RWPE2 (cell line): ENCODE results near the gene WFIKKN1.
A peak's percentile ranks its signal among the peaks of the same experiment; 100 is the strongest.

Source experiments
- ATAC-seq: fragments of 200-7000 bp; cut with Tn5 transposase; 3 replicates; pipeline ENCODE4 v1.9.1; 2021; ENCODE audit warnings: low read depth
- DNase-seq: peaks from one replicate; pipeline ENCODE4 v3.0.0-alpha.2; 2020; ENCODE audit warnings: low spot score
- H3K27ac ChIP-seq: fragments of 450-650 bp; 2 replicates; pipeline ENCODE4 v1.5.1; 2017; ENCODE audit warnings: mild to moderate bottlenecking; ENCODE audit not compliant: poor library complexity, severe bottlenecking
- H3K27me3 ChIP-seq: fragments of 250-450 bp; sonication (Bioruptor Pico); 2 replicates; pipeline ENCODE4 v1.5.1; 2021; ENCODE audit warnings: mild to moderate bottlenecking, moderate library complexity; ENCODE audit not compliant: insufficient read depth, poor library complexity, severe bottlenecking
- H3K36me3 ChIP-seq: fragments of 250-450 bp; sonication (Bioruptor Pico); 2 replicates; pipeline ENCODE4 v1.5.1; 2020; ENCODE audit warnings: low read depth, mild to moderate bottlenecking, moderate library complexity
- H3K4me1 ChIP-seq: fragments of 250-450 bp; sonication (Bioruptor Pico); 2 replicates; pipeline ENCODE4 v1.5.1; 2021; ENCODE audit warnings: mild to moderate bottlenecking, moderate library complexity; ENCODE audit not compliant: insufficient read depth, poor library complexity, severe bottlenecking
- H3K4me3 ChIP-seq: fragments of 250-450 bp; sonication (Bioruptor Pico); 2 replicates; pipeline ENCODE4 v1.5.1; 2021; ENCODE audit warnings: mild to moderate bottlenecking, moderate library complexity; ENCODE audit not compliant: severe bottlenecking
- H3K9me3 ChIP-seq: fragments of 250-450 bp; sonication (Bioruptor Pico); 2 replicates; pipeline ENCODE4 v1.5.1; 2021; ENCODE audit warnings: mild to moderate bottlenecking, moderate library complexity; ENCODE audit not compliant: severe bottlenecking
- CTCF ChIP-seq: fragments of 450-650 bp; IDR thresholded peaks from one replicate; pipeline ENCODE4 v1.5.1; 2017; ENCODE audit warnings: mild to moderate bottlenecking, moderate library complexity; ENCODE audit not compliant: poor library complexity, severe bottlenecking

WFIKKN1 gene

GRCh38 chr16:630815-631405 lies at the start of gene WFIKKN1:
Gene WFIKKN1, plus strand, starts transcription at chr16:630985. Its CDS starts 269 bp downstream, at chr16:631254.
- no peak within 1 kb of the TSS for H3K4me3 ChIP-seq
- H3K27ac ChIP-seq = no peak within 1 kb of the TSS
- ATAC-seq = peak; percentile 15; the same call in 2 of the 3 replicates
- DNase-seq = no peak
- H3K27me3 ChIP-seq = no peaks in the 10 kb centered on the region
- H3K36me3 ChIP-seq = peaks cover 10% of the 10 kb centered on the region
- peaks cover 14% of the 10 kb centered on the region for H3K4me1 ChIP-seq
- TF ChIP-seq CTCF = no peak
- H3K9me3 ChIP-seq = no peaks in the 10 kb centered on the region

GRCh38 chr16:582218-582613 lies 48.6 kb upstream of the WFIKKN1 start:
- ATAC-seq (no peak), DNase-seq (no peak)
- TF ChIP-seq CTCF = no peak
- H3K27ac ChIP-seq = no peak overlapping the region
- H3K36me3 ChIP-seq = no peaks in the 10 kb centered on the region
- peaks cover under 1% of the 10 kb centered on the region for H3K4me1 ChIP-seq
- no peaks in the 10 kb centered on the region for H3K27me3 ChIP-seq
- no peaks in the 10 kb centered on the region for H3K9me3 ChIP-seq
- no peak overlapping the region for H3K4me3 ChIP-seq

GRCh38 chr16:582614-583331 lies 48.0 kb upstream of the WFIKKN1 start:
- H3K27ac ChIP-seq = no peak overlapping the region
- no peaks in the 10 kb centered on the region for H3K9me3 ChIP-seq
- no peak overlapping the region for H3K4me3 ChIP-seq
- no peak for TF ChIP-seq CTCF
- ATAC-seq (peak; percentile 11; the same call in 1 of the 3 replicates), DNase-seq (no peak)
- H3K4me1 ChIP-seq = peaks cover 4% of the 10 kb centered on the region
- H3K27me3 ChIP-seq = no peaks in the 10 kb centered on the region
- no peaks in the 10 kb centered on the region for H3K36me3 ChIP-seq

- DNase-seq = no peak
- Histone ChIP-seq H3K27me3 (no peaks in the 10 kb centered on the region), H3K4me3 (no peak overlapping the region), H3K27ac (no peak overlapping the region), H3K9me3 (no peaks in the 10 kb centered on the region), H3K36me3 (no peaks in the 10 kb centered on the region), H3K4me1 (peaks cover 4% of the 10 kb centered on the region)
- ATAC-seq = no peak
- no peak for TF ChIP-seq CTCF
Observed at GRCh38 chr16:583470-583814, 47.3 kb upstream of the WFIKKN1 start.
